Measurements from ENCODE around the gene FBXO36.
"Not testable (repeated sequence)": the region's sequence is repeated elsewhere in the genome, so short reads cannot be mapped to it uniquely, and the experiment has no call there.

FBXO36 gene

DNA sequence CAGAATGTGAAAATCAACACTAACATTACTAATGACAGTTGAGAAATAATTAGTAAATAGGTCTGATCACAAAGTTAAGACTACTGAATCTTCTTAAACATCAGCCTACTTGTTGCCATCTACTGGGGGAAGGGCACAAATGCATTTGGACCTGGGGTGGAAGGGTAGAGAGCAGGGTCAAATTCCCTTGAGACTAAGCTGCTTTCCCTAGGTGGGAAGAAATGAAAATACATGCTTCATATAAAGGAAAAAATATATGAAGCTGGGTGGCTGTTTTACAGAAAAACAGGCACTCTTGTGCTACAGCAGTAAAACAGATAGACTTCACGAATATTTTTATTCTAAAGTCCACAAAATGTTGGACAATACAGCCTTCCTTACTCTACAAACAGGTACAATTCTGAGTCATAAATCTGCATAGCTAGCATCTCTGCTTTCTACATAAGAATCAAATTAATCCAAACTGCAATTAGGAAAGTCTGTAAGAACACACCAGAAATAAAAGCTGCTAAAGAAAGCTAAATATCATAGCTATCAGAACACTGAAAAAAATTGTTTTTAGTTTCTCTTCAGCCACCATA is 11.4 kb upstream of the FBXO36 start:
- DNase-seq (ENCODE audit: low spot score), result no peak

DNA sequence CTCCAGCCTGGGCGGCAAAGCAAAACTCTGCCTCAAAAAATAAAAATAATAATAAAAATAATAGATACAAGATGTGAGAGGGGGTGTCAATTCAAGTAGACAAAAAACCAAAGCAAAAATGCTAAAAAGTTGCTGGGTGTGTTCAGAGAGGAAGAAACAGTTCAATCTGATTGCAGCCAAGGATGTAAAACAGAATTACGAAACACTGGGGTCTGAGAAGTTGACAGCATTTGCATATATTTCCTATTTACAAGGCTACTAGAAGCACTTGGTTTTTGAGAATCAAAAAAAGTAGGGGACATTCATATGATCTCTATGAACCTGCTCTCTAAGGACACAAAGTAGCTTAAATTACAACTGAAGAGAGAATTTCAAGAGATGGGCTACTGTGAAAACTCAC is 8.1 kb upstream of the FBXO36 start:
- no peak for DNase-seq (ENCODE audit: low spot score)

DNA sequence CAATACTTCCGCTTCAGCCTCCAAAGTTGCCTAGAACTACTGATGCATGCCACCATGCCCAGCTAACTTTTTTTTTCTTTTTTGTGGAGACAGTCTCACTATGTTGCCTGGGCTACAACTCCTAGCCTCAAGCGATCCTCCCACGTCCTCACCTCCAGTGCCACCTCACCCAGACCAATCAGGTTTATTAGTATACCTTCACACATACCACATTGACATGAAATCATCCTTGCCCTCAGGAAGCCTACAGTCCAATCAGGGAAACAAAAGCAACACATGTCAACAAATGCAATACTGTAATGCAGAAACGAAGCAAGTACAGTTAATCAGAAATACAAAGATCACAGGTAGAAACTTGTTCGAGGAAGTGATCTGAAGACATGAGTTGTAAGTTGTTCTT is 4.5 kb upstream of the FBXO36 start:
- no peak for DNase-seq (ENCODE audit: low spot score)

GRCh38 chr2:229920011-229920641 is 2.2 kb upstream of the FBXO36 start:
- no peak for DNase-seq (ENCODE audit: low spot score)

DNA sequence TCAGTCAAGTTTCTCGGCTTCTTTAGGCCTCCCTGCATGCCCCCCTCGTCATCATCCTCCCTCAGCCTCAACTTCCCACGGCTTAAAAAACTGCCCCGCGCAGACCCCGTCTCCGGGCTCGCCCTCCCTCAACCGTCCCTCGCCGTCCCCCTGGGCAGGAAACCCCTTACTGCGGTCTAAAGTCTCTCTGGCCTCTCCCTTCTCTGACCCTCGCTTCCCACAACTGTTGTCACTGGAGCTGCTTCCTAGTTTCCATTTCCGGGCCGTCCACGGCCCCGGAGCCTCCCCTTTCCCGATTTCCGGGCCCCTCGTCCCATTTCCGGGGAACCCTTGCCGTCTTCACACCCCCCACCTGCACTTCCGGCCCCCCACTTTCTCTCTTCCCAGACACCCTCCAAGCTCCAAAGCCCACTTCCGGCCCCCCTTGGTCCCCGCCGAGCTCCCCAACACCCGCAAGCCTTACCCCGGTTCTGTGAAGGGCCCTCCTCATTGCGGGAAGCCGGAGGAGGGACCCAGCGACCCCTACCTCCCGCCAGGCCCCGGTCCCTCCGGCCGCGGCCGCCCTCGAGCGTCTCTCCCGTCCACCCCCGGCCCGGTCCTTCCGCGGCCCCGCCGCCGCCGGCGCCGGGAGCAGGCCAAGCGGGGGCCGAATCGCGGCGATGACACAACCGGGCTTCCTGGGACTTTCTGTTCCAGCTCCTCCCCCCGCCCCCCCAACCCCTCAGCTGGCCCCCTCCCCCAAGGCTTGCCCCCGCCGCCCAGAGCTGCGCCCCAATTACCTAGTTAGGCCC is 1.0 kb upstream of the FBXO36 start:
- peak; percentile 31 for DNase-seq (ENCODE audit: low spot score)

DNA sequence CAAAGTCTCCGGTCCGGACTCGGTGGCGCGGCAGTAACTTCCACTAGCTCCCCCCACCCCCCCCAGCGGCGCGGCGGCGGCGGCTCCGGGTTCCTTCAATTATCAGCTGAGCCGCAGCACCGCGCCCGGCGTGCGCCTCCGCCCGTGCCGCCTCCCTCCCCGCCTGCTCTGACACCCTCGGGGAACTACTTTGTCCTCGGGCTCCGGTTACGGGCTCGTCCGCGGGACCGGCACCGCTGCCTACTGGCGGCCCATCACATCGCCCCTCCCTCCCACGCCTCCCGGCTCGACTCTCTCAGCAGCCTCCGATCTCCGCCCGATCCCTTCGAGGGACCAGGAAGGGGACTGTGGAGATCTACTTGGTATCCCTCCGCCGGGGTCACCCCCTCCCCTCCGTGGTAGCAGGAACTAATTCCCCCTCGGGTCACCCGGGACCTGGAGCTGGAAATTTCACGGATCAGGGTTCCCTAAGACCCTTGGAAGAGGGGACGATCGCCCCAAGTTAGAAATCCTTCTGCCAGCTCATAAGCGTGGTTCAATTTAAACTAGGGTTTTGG is 333 bp upstream of the FBXO36 start, which contains the start of gene TRIP12:
Gene TRIP12, minus strand, starts transcription at position 118 of the 557 bp plus-strand sequence. CDS start 41,930 bp downstream, outside the sequence.
- peak; percentile 81 for DNase-seq (ENCODE audit: low spot score)

GRCh38 chr2:229924541-229924940 is 2.2 kb downstream of the FBXO36 start:
- DNase-seq (ENCODE audit: low spot score), result not testable (repeated sequence)

DNA sequence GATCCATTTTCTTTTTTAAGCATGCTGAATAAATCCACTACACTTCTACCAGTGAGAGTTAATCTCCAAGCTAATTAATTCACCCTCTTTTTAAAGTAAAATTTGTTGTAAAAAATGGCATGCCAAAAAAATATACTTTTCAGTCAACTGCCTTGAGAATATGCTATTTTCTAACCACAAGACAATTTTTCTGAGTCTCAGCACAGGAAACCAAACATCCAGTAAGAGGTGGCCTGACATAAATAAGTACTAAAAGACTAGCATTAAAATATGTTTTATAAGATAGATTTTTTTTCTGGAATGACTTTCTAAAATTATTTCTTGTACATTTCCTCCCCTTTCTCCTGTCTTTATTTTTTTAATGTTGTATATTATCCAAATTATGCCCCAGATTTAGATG is 2.9 kb downstream of the FBXO36 start:
- no peak for DNase-seq (ENCODE audit: low spot score)

GRCh38 chr2:229927817-229928321 is 5.6 kb downstream of the FBXO36 start:
- no peak for DNase-seq (ENCODE audit: low spot score)

- DNase-seq (ENCODE audit: low spot score), result no peak
Measured at GRCh38 chr2:229930656-229931055, 8.4 kb downstream of the FBXO36 start.

- no peak for DNase-seq (ENCODE audit: low spot score)
Measured at GRCh38 chr2:229931241-229931640, 8.9 kb downstream of the FBXO36 start.

DNA sequence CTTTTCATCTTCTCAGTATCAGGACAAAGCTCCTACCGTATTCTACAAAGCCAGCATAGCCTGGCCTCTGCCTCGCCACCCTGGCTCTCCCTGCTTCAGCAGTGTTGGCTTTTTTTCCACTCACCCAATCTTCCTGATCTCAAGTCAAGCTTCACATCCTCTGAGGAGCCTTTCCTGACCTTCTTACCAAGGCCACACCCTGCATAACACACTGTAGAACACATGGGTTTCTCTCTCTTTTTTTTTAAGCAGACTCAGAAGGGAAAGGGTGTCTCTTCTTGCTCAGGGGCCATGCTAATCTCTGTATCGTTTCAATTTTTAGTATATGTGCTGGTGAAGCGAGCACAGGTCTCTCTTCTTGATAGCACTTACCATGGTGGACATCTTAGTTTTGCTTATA is 15.2 kb downstream of the FBXO36 start:
- DNase-seq (ENCODE audit: low spot score), result no peak

- DNase-seq (ENCODE audit: low spot score), result no peak
Measured at GRCh38 chr2:229942671-229943070, 20.4 kb downstream of the FBXO36 start.

DNA sequence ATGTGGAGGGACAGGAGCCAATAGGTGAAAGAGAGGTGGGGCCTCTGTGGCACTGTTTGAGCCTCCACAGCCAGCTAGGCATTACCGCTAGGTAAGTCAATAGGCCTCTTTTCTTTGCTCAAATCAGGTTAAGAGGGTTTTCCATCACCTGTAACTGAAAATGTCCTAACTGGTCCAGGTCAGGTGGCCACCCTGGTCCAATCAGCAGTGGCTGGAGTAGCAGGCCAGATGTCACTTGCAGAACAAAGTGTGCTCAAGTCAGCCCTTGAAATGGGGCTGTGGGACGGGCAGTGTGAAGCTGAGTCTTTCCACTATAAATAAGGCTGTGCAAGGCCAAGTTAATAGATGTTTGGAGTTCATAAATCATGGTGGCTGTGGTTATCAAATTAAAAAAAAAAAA is 20.9 kb downstream of the FBXO36 start:
- DNase-seq (ENCODE audit: low spot score), result no peak

GRCh38 chr2:229943770-229944449 is 21.6 kb downstream of the FBXO36 start:
- no peak for DNase-seq (ENCODE audit: low spot score)

- no peak for DNase-seq (ENCODE audit: low spot score)
Measured at GRCh38 chr2:229945975-229946374, 23.7 kb downstream of the FBXO36 start.

- DNase-seq (ENCODE audit: low spot score), result no peak
Measured at GRCh38 chr2:229947544-229947943, 25.2 kb downstream of the FBXO36 start.

- no peak for DNase-seq (ENCODE audit: low spot score)
Measured at GRCh38 chr2:229952256-229952835, 30.0 kb downstream of the FBXO36 start.

DNA sequence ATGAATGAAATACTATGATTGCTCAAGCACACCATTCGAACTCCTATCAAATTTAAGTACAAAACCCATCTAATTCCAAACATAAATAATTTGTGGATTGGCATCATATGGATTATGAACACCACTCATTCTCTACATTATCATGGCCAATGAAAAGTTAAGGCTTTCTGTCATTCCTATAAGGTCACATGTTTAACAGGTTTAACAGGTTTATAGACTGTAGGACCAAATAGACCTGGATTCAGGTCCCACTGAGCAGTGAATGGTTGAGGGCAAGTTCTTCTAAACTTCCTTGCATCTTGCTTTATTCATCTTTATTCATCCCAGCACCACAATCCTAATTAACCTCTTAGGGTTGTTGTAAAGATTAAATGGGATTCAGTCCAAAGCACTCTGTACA is 33.4 kb downstream of the FBXO36 start:
- no peak for DNase-seq (ENCODE audit: low spot score)

DNA sequence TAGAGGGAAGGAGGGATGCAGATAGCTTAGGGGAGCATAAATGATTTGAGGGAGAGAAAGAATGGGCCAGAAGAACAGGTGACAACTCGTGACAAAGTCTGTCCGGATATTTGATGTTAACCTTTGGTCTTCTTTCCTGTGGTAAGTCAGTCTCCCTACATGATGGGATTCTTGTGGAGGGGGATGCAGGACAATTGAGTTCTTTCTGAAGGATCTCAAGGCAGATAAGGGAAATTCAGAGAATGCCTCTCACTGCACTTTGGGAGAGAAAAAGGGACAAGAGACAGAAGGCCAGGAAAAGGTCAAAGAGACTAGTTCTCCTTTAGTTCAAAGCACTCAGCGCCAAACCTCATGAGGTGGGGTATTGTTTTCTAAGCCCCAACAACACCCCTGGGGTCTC is 34.2 kb downstream of the FBXO36 start:
- DNase-seq (ENCODE audit: low spot score), result no peak

DNA sequence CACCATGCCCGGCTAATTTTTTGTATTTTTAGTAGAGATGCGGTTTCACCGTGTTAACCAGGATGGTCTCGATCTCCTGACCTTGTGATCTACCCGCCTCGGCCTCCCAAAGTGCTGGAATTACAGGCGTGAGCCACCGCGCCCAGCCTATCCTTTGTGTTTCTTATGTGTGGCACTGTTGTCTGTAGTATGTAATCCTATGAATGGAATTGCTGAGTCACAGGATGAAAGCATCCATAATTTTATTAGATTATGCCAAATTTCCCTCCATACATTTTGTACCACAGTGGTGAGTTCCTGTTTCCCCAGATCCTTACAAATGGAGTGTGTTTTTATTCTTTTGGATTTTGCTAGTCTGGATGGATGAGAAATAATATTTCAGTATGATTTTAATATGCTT is 41.3 kb downstream of the FBXO36 start:
- not testable (repeated sequence) for DNase-seq (ENCODE audit: low spot score)

DNA sequence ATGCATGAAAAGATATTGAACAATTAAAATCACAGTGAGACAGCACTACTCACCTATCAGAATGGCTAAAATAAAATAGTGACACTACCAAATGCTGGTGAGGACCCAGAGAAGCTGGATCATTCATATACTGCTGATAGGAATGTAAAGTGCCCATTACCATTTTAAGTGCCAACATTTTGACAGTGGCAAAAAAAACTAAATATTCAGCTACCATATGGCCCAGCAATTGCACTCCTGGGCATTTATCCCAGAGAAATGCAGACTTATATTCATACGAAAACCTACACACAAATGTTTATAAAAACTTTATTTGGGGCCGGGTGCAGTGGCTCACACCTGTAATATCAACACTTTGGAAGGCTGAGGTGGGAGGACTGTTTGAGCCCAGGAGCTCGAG is 47.6 kb downstream of the FBXO36 start:
- no peak for DNase-seq (ENCODE audit: low spot score)

All from kidney capillary endothelial cell (primary cell).